HepG2 (cell line): ENCODE results near the gene ZBTB32. TPM values are rescaled to one million over a fixed set of nuclear protein-coding genes. Genes with fewer than 3 reads are reported as not detected.

Source experiments
- ATAC-seq: fragments of 200-7000 bp; cut with Tn5 transposase; 3 replicates; pipeline ENCODE4 v1.9.1; 2020; ENCODE audit warnings: mild to moderate bottlenecking, moderate library complexity
- BruUV-seq: library from RNA; stranded (reverse); fragments of 400-500 nt; replicated peaks from 2 replicates; lab custom pipeline; 2021; lab: Mats Ljungman, UMichigan
- CTCF ChIA-PET: fragments of 300-600 bp; formaldehyde crosslinking; extraction: SDS; loops from one replicate; lab custom pipeline; 2021; ENCODE audit warnings: low total read pairs, inconsistent platforms, low intra/inter-chr PET ratio; lab: Yijun Ruan, JAX
- POLR2A ChIA-PET: fragments of 350-600 bp; sonication (Branson Sonifier 250); formaldehyde crosslinking; loops from one replicate; lab custom pipeline; 2020; ENCODE audit warnings: antibody characterized with exemption, inconsistent platforms; lab: Yijun Ruan, JAX
- DNase-seq: peaks from one replicate; pipeline ENCODE4 v3.0.0-alpha.2; 2015; ENCODE audit warnings: low spot score
- FAIRE-seq: peaks from 3 replicates; lab custom pipeline; 2011; peaks lifted over from hg19 to GRCh38; lab: Jason Lieb, UNC
- H2AFZ ChIP-seq: one replicate; pipeline ENCODE4 v1.6.1; 2011; ENCODE audit warnings: low read length, inconsistent platforms
- H3K27ac ChIP-seq: fragments of 300-600 bp; 3 replicates; pipeline ENCODE4 v1.8.0; 2011; ENCODE audit warnings: mixed run types, mild to moderate bottlenecking, mixed read lengths, low read length, inconsistent platforms; ENCODE audit not compliant: insufficient read depth; ENCODE audit errors: extremely low read length
- H3K27me3 ChIP-seq, 2 experiments: fragments of 200-600 bp in 1 of 2; 2 replicates in 1 of 2; 3 replicates in 1 of 2; pipeline versions ENCODE4 v1.6.0 to v1.8.0; 2011; ENCODE audit warnings: low read length in 2 of 2, mild to moderate bottlenecking in 2 of 2, moderate library complexity in 2 of 2, inconsistent platforms in 1 of 2; ENCODE audit not compliant: insufficient read depth in 2 of 2, control insufficient read depth in 1 of 2
- H3K36me3 ChIP-seq, 2 experiments: fragments of 200-600 bp in 1 of 2; replicated peaks in 1 of 2; 2 replicates in 1 of 2; 3 replicates in 1 of 2; pipeline versions ENCODE4 v1.5.1 to v1.8.0; 2011; ENCODE audit warnings: low read length in 2 of 2, inconsistent platforms in 1 of 2; ENCODE audit not compliant: insufficient read depth in 2 of 2, control insufficient read depth in 1 of 2
- H3K4me1 ChIP-seq: 2 replicates; pipeline ENCODE4 v1.5.1; 2012; ENCODE audit warnings: low read length, inconsistent platforms; ENCODE audit not compliant: insufficient read depth
- H3K4me2 ChIP-seq: 2 replicates; pipeline ENCODE4 v1.6.0; 2011; ENCODE audit warnings: low read depth, low read length, inconsistent platforms
- H3K4me3 ChIP-seq, 3 experiments: fragments of 200-600 bp in 1 of 3; sonication (generic), shearing (Covaris generic) in 1 of 3; replicated peaks in 1 of 3; 2 replicates each; pipeline ENCODE4 v1.5.1; 2011 to 2016; ENCODE audit warnings: low read length in 3 of 3, inconsistent platforms in 2 of 3, low read depth in 2 of 3, mild to moderate bottlenecking in 2 of 3, control low read depth in 1 of 3, mixed read lengths in 1 of 3; ENCODE audit not compliant: insufficient read depth in 1 of 3
- H3K79me2 ChIP-seq: one replicate; pipeline ENCODE4 v1.6.1; 2011; ENCODE audit warnings: low read length, inconsistent platforms; ENCODE audit not compliant: insufficient read depth
- H3K9ac ChIP-seq: 2 replicates; pipeline ENCODE4 v1.6.0; 2011; ENCODE audit warnings: mild to moderate bottlenecking, low read depth, low read length, inconsistent platforms; ENCODE audit not compliant: insufficient read depth
- H3K9me3 ChIP-seq: 2 replicates; pipeline ENCODE4 v1.5.1; 2012; ENCODE audit warnings: mild to moderate bottlenecking, low read length
- H4K20me1 ChIP-seq: 2 replicates; pipeline ENCODE4 v1.6.0; 2011; ENCODE audit warnings: inconsistent platforms, mild to moderate bottlenecking, low read length, moderate library complexity; ENCODE audit not compliant: insufficient read depth
- ARHGAP35 ChIP-seq: sonication (generic); formaldehyde crosslinking; IDR thresholded peaks from 2 replicates; pipeline ENCODE4 v1.9.0; 2022; ENCODE audit warnings: mild to moderate bottlenecking, inconsistent platforms, moderate library complexity, missing genetic modification reagents, borderline replicate concordance
- ARID5B ChIP-seq: IDR thresholded peaks from 2 replicates; pipeline ENCODE4 v1.4.0; 2020; ENCODE audit warnings: mild to moderate bottlenecking, missing genetic modification reagents
- BCL6 ChIP-seq: IDR thresholded peaks from 2 replicates; pipeline ENCODE4 v1.6.1; 2016; ENCODE audit warnings: missing genetic modification reagents, missing compliant biosample characterization
- ELF4 ChIP-seq: sonication (generic); formaldehyde crosslinking; IDR thresholded peaks from 2 replicates; pipeline ENCODE4 v1.5.0; 2020; ENCODE audit warnings: missing genetic modification reagents, mild to moderate bottlenecking, moderate library complexity, borderline replicate concordance
- FOXA3 ChIP-seq: IDR thresholded peaks from 2 replicates; pipeline ENCODE4 v1.6.1; 2016; ENCODE audit warnings: missing genetic modification reagents, missing compliant biosample characterization
- KLF6 ChIP-seq: IDR thresholded peaks from 2 replicates; pipeline ENCODE4 v1.8.0; 2016; ENCODE audit warnings: missing biosample characterization, missing genetic modification reagents
- KMT2B ChIP-seq: IDR thresholded peaks from 2 replicates; pipeline ENCODE4 v1.6.1; 2016; ENCODE audit warnings: missing genetic modification reagents, missing compliant biosample characterization
- NCOR1 ChIP-seq: fragments of 200-600 bp; sonication (generic); IDR thresholded peaks from 2 replicates; pipeline ENCODE4 v1.7.0; 2017; ENCODE audit warnings: antibody characterized with exemption, low read length, borderline replicate concordance
- REXO4 ChIP-seq: sonication (generic); formaldehyde crosslinking; IDR thresholded peaks from 2 replicates; pipeline ENCODE4 v1.8.0; 2022; ENCODE audit warnings: missing genetic modification reagents, mild to moderate bottlenecking, borderline replicate concordance
- SSRP1 ChIP-seq: IDR thresholded peaks from 2 replicates; pipeline ENCODE4 v1.6.1; 2016; ENCODE audit warnings: control low read depth
- ZBTB2 ChIP-seq: sonication (generic); formaldehyde crosslinking; IDR thresholded peaks from 2 replicates; pipeline ENCODE4 v1.8.0; 2022; ENCODE audit warnings: low read depth, missing genetic modification reagents
- ZBTB46 ChIP-seq: sonication (generic); formaldehyde crosslinking; IDR thresholded peaks from 2 replicates; pipeline ENCODE4 v1.4.0; 2020; ENCODE audit warnings: mild to moderate bottlenecking, missing genetic modification reagents, borderline replicate concordance
- ZNF24 ChIP-seq: fragments of 450-650 bp; IDR thresholded peaks from 2 replicates; pipeline ENCODE4 v1.6.1; 2017; ENCODE audit warnings: antibody characterized with exemption, mild to moderate bottlenecking
- ZNF580 ChIP-seq: IDR thresholded peaks from 2 replicates; pipeline ENCODE4 v1.6.1; 2016; ENCODE audit warnings: low read depth, borderline replicate concordance
- WGBS: methylation state at CpG from one replicate; pipeline ENCODE4 v1.1.6; 2017; ENCODE audit warnings: low lambda C conversion rate; 5-methylcytosine and 5-hydroxymethylcytosine counted together
- in situ Hi-C: cut with HindIII; loops from 2 replicates; pipeline ENCODE4 v1.10.0; 2017; ENCODE audit warnings: low pct_unique_long_range_greater_than_20kb; ENCODE audit not compliant: extremely low pct_ligation_motif_present
- intact Hi-C: fragments of 100-400 bp; cut with micrococcal nuclease; formaldehyde crosslinking; loops from one replicate; pipeline ENCODE4 v1.10.0; 2022; ENCODE audit not compliant: unreplicated experiment
- polyA plus RNA-seq, 8 experiments: library from polyadenylated mRNA; depleted of rRNA in 3 of 8; stranded (reverse) in 7 of 8; unstranded in 1 of 8; fragments of >200 nt; fragmentation: Illumina TruSeq in 4 of 8; extraction: Trizol in 4 of 8; gene quantifications; 2 replicates each; pipeline versions ENCODE4 v1.2.1 to v1.2.3, GENCODE V29; 2011 to 2016; ENCODE audit warnings: low read depth in 4 of 8, missing spikeins in 1 of 8, mixed read lengths in 1 of 8; ENCODE audit not compliant: insufficient read depth in 1 of 8
- total RNA-seq, 5 experiments: library from RNA; depleted of rRNA; stranded (reverse); fragments of >200 nt; fragmentation: Illumina TruSeq; extraction: Trizol; gene quantifications; 2 replicates each; pipeline ENCODE4 v1.2.3, GENCODE V29; 2016; ENCODE audit warnings: low read depth in 1 of 5

ZBTB32 gene
- total and polyA plus RNA-seq, 2 of the 13 experiments (the other 11 are each of a cell fraction or from before 2014, with no cell fraction given) = not detected

GRCh38 chr19:35744430-35745327 lies 40.3 kb downstream of the ZBTB32 start:
- peak overlapping the region; percentile 84 for H3K9ac ChIP-seq
- 9% methylated on average over 39 of the region's 41 CpGs for WGBS
- no peak overlapping the region for H2AFZ ChIP-seq
- no peaks in the 10 kb centered on the region for H3K9me3 ChIP-seq
- peaks cover 50% of the 10 kb centered on the region for H3K4me1 ChIP-seq
- ChIA-PET POLR2A (interaction anchor here (0.7 to 1.9 kb wide), 11 partner anchors 13 to 234 kb away, joined by 3 to 11 read pairs (median 4); partner anchors contain the start of genes COX6B1, HSPB6 and PROSER3), CTCF (no interaction called here)
- H3K27me3 ChIP-seq = no peaks in the 10 kb centered on the region; a peak in 1 of 5 replicates
- H3K27ac ChIP-seq = peak overlapping the region; percentile 94
- H3K4me2 ChIP-seq = peak overlapping the region; percentile 94
- DNase-seq (peak; percentile 94), FAIRE-seq (peak; percentile 44), ATAC-seq (peak; percentile 44)
- H3K36me3 ChIP-seq = no peaks in the 10 kb centered on the region
- H3K4me3 ChIP-seq = peak overlapping the region; percentile 82 to 96 (median 88)
- in situ Hi-C loops (no loop called here), intact Hi-C loops (loop anchor here (1.0 to 10.0 kb wide), 2 partner anchors 50 to 187 kb away; no protein-coding TSS in a partner anchor)
- H4K20me1 ChIP-seq = no peaks in the 10 kb centered on the region
- BruUV-seq = TSS peak; percentile 81
- peaks cover 17% of the 10 kb centered on the region for H3K79me2 ChIP-seq
- TF ChIP-seq ARID5B (CRISPR knock-in tag) (no peak), ELF4 (no peak), ZNF580 (CRISPR knock-in tag) (no peak), ZBTB2 (CRISPR knock-in tag) (no peak), KLF6 (no peak), BCL6 (no peak), REXO4 (no peak), ZNF24 (no peak), KMT2B (no peak), ZBTB46 (no peak), SSRP1 (CRISPR knock-in tag) (no peak), ARHGAP35 (CRISPR knock-in tag) (no peak), FOXA3 (no peak), NCOR1 (no peak)
